ENCODE measurements around the gene IGDCC3. TPM values are rescaled to one million over a fixed set of nuclear protein-coding genes. Genes with fewer than 3 reads are reported as not detected.

The IGDCC3 gene
- total and polyA plus RNA-seq, 2 of the 8 experiments (the other 6 are each of a cell fraction or from before 2014, with no cell fraction given) = 26.8 to 45.7 TPM

DNA sequence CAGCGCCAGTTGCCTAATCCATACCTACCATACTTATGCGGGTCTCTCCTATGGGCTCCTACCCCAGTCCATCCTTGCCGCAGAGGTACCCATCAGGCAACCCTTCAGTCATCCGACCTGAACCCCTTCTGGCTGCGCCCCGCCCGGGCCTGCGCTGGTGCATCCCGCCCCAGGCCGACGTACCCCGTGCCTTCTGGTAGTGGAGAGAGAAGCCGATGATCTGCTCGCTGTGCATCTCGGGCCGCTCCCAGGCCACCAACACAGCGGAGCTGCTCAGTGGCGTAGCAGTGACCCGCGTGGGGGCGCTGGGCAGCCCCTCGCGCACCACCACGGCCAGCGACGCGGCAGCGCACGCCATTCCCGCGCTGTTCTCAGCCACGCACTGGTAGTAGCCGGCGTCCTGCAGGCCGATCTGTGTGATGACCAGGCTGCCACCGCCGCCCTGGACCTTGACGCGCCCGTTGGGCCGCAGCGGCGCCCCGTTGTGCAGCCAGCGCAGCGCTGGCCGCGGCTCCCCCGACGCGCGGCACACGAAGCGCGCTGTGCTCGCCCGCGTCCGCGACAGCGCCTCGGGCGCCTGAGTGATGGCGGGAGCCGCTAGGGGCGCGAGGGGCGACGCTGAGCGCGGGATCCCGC lies 17.9 kb upstream of the IGDCC3 start:
- no peak overlapping the region for H3K9ac ChIP-seq (replicated peaks in 1 of 4; ENCODE audit: extremely low read depth in 1 of 4, low read depth in 3 of 4, low read length in 3 of 4)
- H3K4me3 ChIP-seq (ENCODE audit: extremely low read depth in 1 of 4, insufficient read depth in 2 of 4, low read depth in 3 of 4, low read length in 4 of 4) = peak overlapping the region; percentile 24 to 62 (median 28); a peak in 6 of 8 replicates
- H3K23me2 ChIP-seq (ENCODE audit: low read depth, low read length) = peaks cover 14% of the 10 kb centered on the region; the same call in 1 of the 2 replicates
- no peaks in the 10 kb centered on the region; a peak in 2 of 8 replicates for H3K36me3 ChIP-seq (ENCODE audit: control insufficient read depth in 2 of 4, insufficient read depth in 4 of 4, low read length in 3 of 4)
- peak overlapping the region; percentile 72 to 80 for H3K4me2 ChIP-seq (ENCODE audit: insufficient read depth in 1 of 2, low read depth in 2 of 2, low read length in 2 of 2)
- H2BK12ac ChIP-seq (ENCODE audit: low read depth, low read length) = no peak overlapping the region; the same call in 1 of the 2 replicates
- peaks cover 0 to 5% of the 10 kb centered on the region in 2 experiments for H4K20me1 ChIP-seq (replicated peaks in 1 of 2; ENCODE audit: control insufficient read depth in 1 of 2, insufficient read depth in 2 of 2, low read length in 2 of 2)
- H4K5ac ChIP-seq (ENCODE audit: insufficient read length, low read depth, low read length) = no peak overlapping the region
- H3K23ac ChIP-seq (ENCODE audit: insufficient read length) = no peak overlapping the region
- no peaks in the 10 kb centered on the region for H3K79me1 ChIP-seq (ENCODE audit: low read depth, low read length)
- H3K14ac ChIP-seq (ENCODE audit: insufficient read length) = no peak overlapping the region
- H3K27me3 ChIP-seq (replicated peaks in 1 of 4; ENCODE audit: control insufficient read depth in 3 of 4, extremely low read depth in 1 of 4, insufficient read depth in 3 of 4, low read length in 3 of 4) = peaks cover 14 to 39% (median 35%) of the 10 kb centered on the region in 4 experiments
- FAIRE-seq (no peak), DNase-seq (ENCODE audit: low read depth in 1 of 2, low spot score in 2 of 2) (peak in 1 of 2 experiments; percentile 62)
- no peak overlapping the region for H2BK120ac ChIP-seq (replicated peaks; ENCODE audit: low read depth, low read length)
- H3K79me2 ChIP-seq (ENCODE audit: control insufficient read depth in 1 of 2, insufficient read depth in 2 of 2, low read length in 2 of 2) = no peaks in the 10 kb centered on the region
- H2BK15ac ChIP-seq (ENCODE audit: low read length) = peak overlapping the region; percentile 61; the same call in 1 of the 2 replicates
- H3K56ac ChIP-seq (replicated peaks; ENCODE audit: insufficient read length, low read depth, low read length) = no peak overlapping the region
- no peak overlapping the region for H2BK20ac ChIP-seq (ENCODE audit: low read length)
- no peak overlapping the region for H2BK5ac ChIP-seq (ENCODE audit: low read depth, low read length)
- no peaks in the 10 kb centered on the region for H3K9me3 ChIP-seq (ENCODE audit: insufficient read depth in 2 of 2, low read depth in 1 of 2, low read length in 1 of 2)
- TF ChIP-seq BACH1 (IDR thresholded peaks at IDR 0.05; ENCODE audit: low read length) (peak; percentile 37), EZH2 (IDR thresholded peaks at IDR 0.05; ENCODE audit: low read depth, low read length, severe bottlenecking) (peak; percentile 34), KDM4A (IDR thresholded peaks at IDR 0.05; ENCODE audit: low read depth, low read length, severe bottlenecking) (peak; percentile 56), SP4 (IDR thresholded peaks at IDR 0.05; ENCODE audit: low read length) (0 out of 2 replicates have a peak, but pooled peaks have one; percentile 42), JUND (IDR thresholded peaks at IDR 0.05; ENCODE audit: low read length) (no peak), HDAC2 (IDR thresholded peaks at IDR 0.05; ENCODE audit: borderline replicate concordance in 1 of 2, low read depth in 2 of 2, low read length in 2 of 2) (no peak)
- TF ChIP-seq, protein P1, sequence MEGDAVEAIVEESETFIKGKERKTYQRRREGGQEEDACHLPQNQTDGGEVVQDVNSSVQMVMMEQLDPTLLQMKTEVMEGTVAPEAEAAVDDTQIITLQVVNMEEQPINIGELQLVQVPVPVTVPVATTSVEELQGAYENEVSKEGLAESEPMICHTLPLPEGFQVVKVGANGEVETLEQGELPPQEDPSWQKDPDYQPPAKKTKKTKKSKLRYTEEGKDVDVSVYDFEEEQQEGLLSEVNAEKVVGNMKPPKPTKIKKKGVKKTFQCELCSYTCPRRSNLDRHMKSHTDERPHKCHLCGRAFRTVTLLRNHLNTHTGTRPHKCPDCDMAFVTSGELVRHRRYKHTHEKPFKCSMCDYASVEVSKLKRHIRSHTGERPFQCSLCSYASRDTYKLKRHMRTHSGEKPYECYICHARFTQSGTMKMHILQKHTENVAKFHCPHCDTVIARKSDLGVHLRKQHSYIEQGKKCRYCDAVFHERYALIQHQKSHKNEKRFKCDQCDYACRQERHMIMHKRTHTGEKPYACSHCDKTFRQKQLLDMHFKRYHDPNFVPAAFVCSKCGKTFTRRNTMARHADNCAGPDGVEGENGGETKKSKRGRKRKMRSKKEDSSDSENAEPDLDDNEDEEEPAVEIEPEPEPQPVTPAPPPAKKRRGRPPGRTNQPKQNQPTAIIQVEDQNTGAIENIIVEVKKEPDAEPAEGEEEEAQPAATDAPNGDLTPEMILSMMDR (IDR thresholded peaks at IDR 0.05; ENCODE audit: control extremely low read depth in 1 of 3, insufficient read depth in 1 of 3, low read depth in 1 of 3, low read length in 3 of 3) = peak in 1 of 3 experiments; percentile 37; a peak in 1 of 4 replicates
- TF ChIP-seq, protein P2, sequence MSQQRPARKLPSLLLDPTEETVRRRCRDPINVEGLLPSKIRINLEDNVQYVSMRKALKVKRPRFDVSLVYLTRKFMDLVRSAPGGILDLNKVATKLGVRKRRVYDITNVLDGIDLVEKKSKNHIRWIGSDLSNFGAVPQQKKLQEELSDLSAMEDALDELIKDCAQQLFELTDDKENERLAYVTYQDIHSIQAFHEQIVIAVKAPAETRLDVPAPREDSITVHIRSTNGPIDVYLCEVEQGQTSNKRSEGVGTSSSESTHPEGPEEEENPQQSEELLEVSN (IDR thresholded peaks at IDR 0.05) = peak; percentile 78
- no peak overlapping the region for H2AFZ ChIP-seq (ENCODE audit: low read length)
- H4K8ac ChIP-seq (ENCODE audit: extremely low read depth, insufficient read depth, low read length) = peak overlapping the region; percentile 22; the same call in 1 of the 2 replicates
- H3K4ac ChIP-seq (replicated peaks; ENCODE audit: insufficient read length, low read depth, low read length) = no peak overlapping the region
- 15% methylated on average over 63 of the region's 72 CpGs; no CpG with 5 or more reads in 1 of the 2 experiments for WGBS, 2 experiments (ENCODE audit: extremely low coverage in 1 of 2, insufficient coverage in 1 of 2, insufficient read length in 1 of 2, insufficient replicate concordance in 2 of 2, low coverage in 1 of 2, low lambda C conversion rate in 2 of 2, missing lambda C conversion rate in 1 of 2)
- H3K18ac ChIP-seq (ENCODE audit: extremely low read depth, low read length) = peak overlapping the region; percentile 66; the same call in 1 of the 2 replicates
- H4K91ac ChIP-seq (replicated peaks; ENCODE audit: insufficient read length, low read length) = peak overlapping the region; percentile 52
- no peak overlapping the region for H3K27ac ChIP-seq (ENCODE audit: low read depth, low read length)
- peaks cover 0 to 17% (median 5%) of the 10 kb centered on the region in 4 experiments; a peak in 5 of 7 replicates for H3K4me1 ChIP-seq (replicated peaks in 1 of 4; ENCODE audit: control insufficient read depth in 3 of 4, insufficient read depth in 4 of 4, low read length in 3 of 4)
- ChIA-PET CTCF (ENCODE audit: partially characterized antibody) (interaction anchor here (0.7 to 18.3 kb wide), 9 partner anchors 9 to 121 kb away, joined by 3 to 547 read pairs (median 4); no protein-coding TSS in a partner anchor), POLR2A (ENCODE audit: partially characterized antibody) (interaction anchor here (0.6 to 2.2 kb wide), 7 partner anchors 10 to 77 kb away, joined by 3 to 9 read pairs (median 5); no protein-coding TSS in a partner anchor)
- no peak overlapping the region for H2AK5ac ChIP-seq (ENCODE audit: low read depth, low read length)

Data from H1 (cell line).